Lung (tissue), 16 donors: ENCODE data around the gene GUCY2D. TPM values are rescaled to one million over a fixed set of nuclear protein-coding genes. Genes with fewer than 3 reads are reported as not detected.
A peak's percentile ranks its signal among the peaks of the same experiment; 100 is the strongest.
"Not testable (repeated sequence)": the region's sequence is repeated elsewhere in the genome, so short reads cannot be mapped to it uniquely, and the experiment has no call there.

Source experiments
- ATAC-seq: fragments of 200-7000 bp; cut with Tn5 transposase; one replicate; pipeline ENCODE4 v1.9.1; 2020; ENCODE audit warnings: moderate number of reproducible peaks; ENCODE audit not compliant: insufficient read depth, low FRiP score
- DNase-seq, 3 donors: peaks; one replicate each; pipeline ENCODE4 v3.0.0-alpha.2; 2013 to 2017
- H3K27ac ChIP-seq, 2 donors: one replicate each; pipeline ENCODE4 v1.5.1; 2013; ENCODE audit warnings: mild to moderate bottlenecking in 2 of 2, moderate library complexity in 2 of 2, control low read depth in 1 of 2, inconsistent platforms in 1 of 2, low read depth in 1 of 2, low read length in 1 of 2
- H3K27me3 ChIP-seq, 3 donors: one replicate each; pipeline ENCODE4 v1.5.1; 2013; ENCODE audit warnings: low read length in 2 of 3; ENCODE audit not compliant: control insufficient read depth in 3 of 3, insufficient read depth in 3 of 3
- H3K36me3 ChIP-seq, 4 donors: one replicate each; pipeline ENCODE4 v1.5.1; 2013; ENCODE audit warnings: low read length in 4 of 4, mild to moderate bottlenecking in 1 of 4, moderate library complexity in 1 of 4; ENCODE audit not compliant: control insufficient read depth in 4 of 4, insufficient read depth in 4 of 4
- H3K4me1 ChIP-seq, 5 donors: one replicate each; pipeline ENCODE4 v1.5.1; 2013; ENCODE audit warnings: low read length in 5 of 5, mild to moderate bottlenecking in 2 of 5, moderate library complexity in 1 of 5; ENCODE audit not compliant: control insufficient read depth in 5 of 5, insufficient read depth in 5 of 5
- H3K4me3 ChIP-seq: one replicate; pipeline ENCODE4 v1.5.1; 2013; ENCODE audit warnings: mild to moderate bottlenecking, control low read depth, moderate library complexity
- H3K9ac ChIP-seq, 2 donors: one replicate each; pipeline ENCODE4 v1.5.1; 2013; ENCODE audit warnings: low read length in 2 of 2, control low read depth in 1 of 2; ENCODE audit not compliant: insufficient read depth in 1 of 2
- H3K9me3 ChIP-seq, 4 donors: one replicate each; pipeline ENCODE4 v1.5.1; 2013; ENCODE audit warnings: low read length in 3 of 4, mild to moderate bottlenecking in 1 of 4, moderate library complexity in 1 of 4; ENCODE audit not compliant: control insufficient read depth in 4 of 4, insufficient read depth in 3 of 4
- WGBS, 2 donors: extraction: QIAGEN DNeasy Blood & Tissue Kit; methylation state at CpG; one replicate each; pipeline ENCODE4 v1.1.7; 2013; 5-methylcytosine and 5-hydroxymethylcytosine counted together
- long read RNA-seq, 5 donors: transcript quantifications; one replicate each; lab custom pipeline, GENCODE V29; 2026
- polyA plus RNA-seq, 2 donors: library from polyadenylated mRNA; stranded (reverse); fragments of 200-250 nt; gene quantifications; one replicate each; pipeline ENCODE4 v1.2.1, GENCODE V29; 2013
- total RNA-seq, 2 donors: library from RNA; depleted of rRNA in 1 of 2; stranded (reverse); fragments of >200 nt in 1 of 2; gene quantifications; one replicate each; pipeline ENCODE4 v1.2.1, GENCODE V29; 2014 to 2021
- TF ChIP-seq, protein P1 (sequence below): IDR thresholded peaks from 2 replicates; pipeline ENCODE4 v1.5.1; 2012; ENCODE audit warnings: mild to moderate bottlenecking; ENCODE audit errors: control extremely low read depth, extremely low read depth
- donor health status: control.
- donor health status: control.
- donor health status: Bipolar disorder and iron deficiency.
- donor health status: healthy.
- donor health status: DM: yes; HTN: yes; CAD: no.

Gene GUCY2D
- total RNA-seq = 1 to 10 TPM in 1 of 2 donors, under 1 TPM in 1; 0.20 to 1.8 TPM
- polyA plus RNA-seq = under 1 TPM; 0.27 to 0.51 TPM
- long read RNA-seq, donor 1 = 0 reads
- long read RNA-seq, donor 2 = 0 reads
- long read RNA-seq, donor 3 = 0 reads
- long read RNA-seq, donor 4 = 0 reads
- long read RNA-seq, donor 5 = 0 reads

DNA sequence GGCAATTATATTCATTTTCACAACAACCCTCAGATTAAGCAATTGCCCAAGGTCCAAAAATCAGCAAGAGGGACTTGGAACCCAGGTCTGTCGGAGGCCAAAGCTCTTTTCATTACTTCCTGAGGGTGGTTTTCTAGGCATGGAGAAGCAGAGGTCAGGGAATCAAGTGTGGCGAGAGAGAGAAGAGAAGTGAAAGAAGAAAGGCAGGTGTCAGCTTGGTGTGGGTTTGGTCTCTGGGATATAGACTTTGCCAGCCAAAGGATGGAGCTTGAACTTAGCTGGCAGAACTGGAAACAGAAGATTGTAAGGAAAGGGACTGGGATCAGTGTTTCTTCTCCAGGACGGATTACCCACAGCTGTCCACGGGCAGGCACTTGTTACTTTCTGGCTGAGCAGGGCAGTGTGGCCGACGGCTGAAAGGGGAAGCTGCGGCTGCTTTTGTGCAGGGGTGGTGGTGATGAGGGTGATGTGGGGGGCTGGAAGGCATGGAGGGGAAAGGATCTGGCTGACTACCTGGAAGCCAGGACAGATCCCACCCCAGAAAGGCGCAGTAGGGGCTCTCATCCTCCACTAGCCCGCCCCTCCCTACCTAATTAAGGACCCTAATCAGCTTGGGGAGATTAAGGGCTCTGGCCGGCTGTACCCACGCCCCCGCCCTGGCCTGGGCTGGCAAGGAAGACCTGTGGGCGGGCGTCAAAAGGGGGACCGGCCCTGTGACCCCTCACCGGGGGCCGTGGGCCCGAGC is at the start of gene GUCY2D:
GUCY2D (plus strand) TSS at position 640 of the 745 bp plus-strand sequence. CDS start 433 bp downstream, outside the sequence.
- DNase-seq (no peak), ATAC-seq (no peak)
- Histone ChIP-seq H3K36me3 (no peaks in the 10 kb centered on the region), H3K4me3 (no peak within 1 kb of the TSS), H3K9me3 (peaks cover 0 to 5% (median 0%) of the 10 kb centered on the region in 4 donors), H3K27me3 (peaks cover 0 to 47% (median 46%) of the 10 kb centered on the region in 3 donors), H3K27ac (no peak within 1 kb of the TSS), H3K4me1 (peaks cover 0 to 15% (median 4%) of the 10 kb centered on the region in 5 donors), H3K9ac (no peak within 1 kb of the TSS)
- WGBS, 2 donors = 5 to 18% methylated on average over 17 to 18 of the region's 18 CpGs
- TF ChIP-seq, protein P1, sequence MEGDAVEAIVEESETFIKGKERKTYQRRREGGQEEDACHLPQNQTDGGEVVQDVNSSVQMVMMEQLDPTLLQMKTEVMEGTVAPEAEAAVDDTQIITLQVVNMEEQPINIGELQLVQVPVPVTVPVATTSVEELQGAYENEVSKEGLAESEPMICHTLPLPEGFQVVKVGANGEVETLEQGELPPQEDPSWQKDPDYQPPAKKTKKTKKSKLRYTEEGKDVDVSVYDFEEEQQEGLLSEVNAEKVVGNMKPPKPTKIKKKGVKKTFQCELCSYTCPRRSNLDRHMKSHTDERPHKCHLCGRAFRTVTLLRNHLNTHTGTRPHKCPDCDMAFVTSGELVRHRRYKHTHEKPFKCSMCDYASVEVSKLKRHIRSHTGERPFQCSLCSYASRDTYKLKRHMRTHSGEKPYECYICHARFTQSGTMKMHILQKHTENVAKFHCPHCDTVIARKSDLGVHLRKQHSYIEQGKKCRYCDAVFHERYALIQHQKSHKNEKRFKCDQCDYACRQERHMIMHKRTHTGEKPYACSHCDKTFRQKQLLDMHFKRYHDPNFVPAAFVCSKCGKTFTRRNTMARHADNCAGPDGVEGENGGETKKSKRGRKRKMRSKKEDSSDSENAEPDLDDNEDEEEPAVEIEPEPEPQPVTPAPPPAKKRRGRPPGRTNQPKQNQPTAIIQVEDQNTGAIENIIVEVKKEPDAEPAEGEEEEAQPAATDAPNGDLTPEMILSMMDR = no peak

DNA sequence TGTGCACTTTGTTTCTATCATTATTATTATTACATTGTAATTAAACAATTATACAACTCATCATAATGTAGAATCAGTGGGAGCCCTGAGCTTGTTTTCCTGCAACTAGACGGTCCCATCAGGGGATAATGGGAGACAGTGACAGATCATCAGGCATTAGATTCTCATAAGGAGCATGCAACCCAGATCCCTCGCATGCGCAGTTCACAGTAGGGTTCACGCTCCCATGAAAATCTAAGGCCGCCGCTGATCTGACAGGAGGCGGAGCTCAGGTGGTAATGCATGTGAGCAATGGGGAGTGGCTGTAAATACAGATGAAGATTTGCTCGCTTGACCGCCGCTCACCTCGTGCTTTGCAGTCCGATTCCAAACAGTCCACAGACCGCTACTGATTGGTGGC is 49.1 kb upstream of the GUCY2D start:
- not testable (repeated sequence) for H3K27me3 ChIP-seq, ATAC-seq, DNase-seq, H3K9ac ChIP-seq, H3K4me3 ChIP-seq, H3K9me3 ChIP-seq
- peak overlapping the region in 1 of 2 donors; percentile 6 for H3K27ac ChIP-seq
- peaks cover 0 to 11% (median 5%) of the 10 kb centered on the region in 5 donors for H3K4me1 ChIP-seq
- 94 to 96% methylated on average over 13 of the region's 13 CpGs for WGBS, 2 donors
- H3K36me3 ChIP-seq = peaks cover 0 to 11% (median 9%) of the 10 kb centered on the region in 4 donors

DNA sequence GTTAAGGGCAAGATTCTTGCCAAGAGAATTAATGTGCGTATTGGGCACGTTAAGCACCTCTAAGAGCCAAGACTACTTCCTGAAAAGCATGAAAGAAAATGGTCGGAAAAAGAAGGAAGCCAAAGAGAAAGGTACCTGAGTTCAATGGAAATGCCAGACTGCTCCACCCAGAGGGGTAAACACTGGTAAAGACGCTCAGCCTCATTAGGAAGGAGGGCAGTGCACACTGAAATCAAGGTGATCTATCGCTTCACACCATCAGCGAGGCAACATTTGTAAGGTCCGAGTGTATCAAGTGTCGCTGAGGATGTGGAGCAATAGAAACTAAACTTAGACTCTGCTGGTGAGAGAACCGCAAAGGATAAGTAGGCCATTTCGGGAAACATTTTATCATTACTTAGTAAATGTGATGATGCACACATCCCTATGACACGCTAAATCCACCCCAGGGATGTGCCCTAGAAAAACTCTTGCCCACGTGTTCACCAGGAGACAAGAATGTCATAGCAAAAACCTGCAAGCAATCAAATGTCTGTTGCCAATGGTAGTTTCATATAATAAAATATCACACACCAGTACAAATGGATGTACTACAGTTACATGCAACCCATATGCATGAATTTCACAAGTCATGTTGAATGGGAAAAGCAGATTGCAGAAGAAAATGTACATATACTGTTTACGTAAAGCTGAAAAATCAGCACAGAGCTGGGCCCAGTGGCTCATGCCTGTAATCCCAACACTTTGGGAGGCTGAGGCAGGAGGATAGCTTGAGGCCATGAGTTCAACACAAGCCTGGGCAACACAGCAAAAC is 46.8 kb upstream of the GUCY2D start:
- Histone ChIP-seq H3K9ac (no peak overlapping the region), H3K36me3 (peaks cover 0 to under 1% (median under 1%) of the 10 kb centered on the region in 4 donors), H3K4me3 (no peak overlapping the region), H3K9me3 (no peaks in the 10 kb centered on the region), H3K4me1 (peaks cover 0 to 11% (median 5%) of the 10 kb centered on the region in 5 donors), H3K27ac (peak overlapping the region in 1 of 2 donors; percentile 81), H3K27me3 (no peaks in the 10 kb centered on the region)
- ATAC-seq = no peak
- TF ChIP-seq, protein P1 = no peak
- no peak for DNase-seq
- 65 to 75% methylated on average over 13 of the region's 13 CpGs for WGBS, 2 donors
